Left renal cortex interstitium (tissue), 4 donors: ENCODE results near the gene BBLN. TPM values are rescaled to one million over a fixed set of nuclear protein-coding genes. Genes with fewer than 3 reads are reported as not detected.

Source experiments
- DNase-seq, 4 donors: peaks; one replicate each; pipeline ENCODE4 v3.0.0-alpha.2; 2013; ENCODE audit warnings: low read depth in 4 of 4, low spot score in 2 of 4, missing footprints in 1 of 4
- polyA plus RNA-seq, 4 donors: library from polyadenylated mRNA; unstranded; fragments of 120-200 nt; gene quantifications; one replicate each; pipeline ENCODE4 v1.2.1, GENCODE V29; 2013; ENCODE audit not compliant: insufficient read length in 4 of 4

Gene BBLN
- polyA plus RNA-seq, 4 donors = 35.1 to 69.6 (median 56.1) TPM

- DNase-seq = no peak
These were observed 47.1 kb downstream of the BBLN start for GRCh38 chr9:128206916-128207910.

GRCh38 chr9:128208386-128208785 is 48.3 kb downstream of the BBLN start:
- DNase-seq = no peak

GRCh38 chr9:128208946-128209669 is 49.0 kb downstream of the BBLN start:
- DNase-seq = no peak

- DNase-seq = no peak
These were observed 51.3 kb downstream of the BBLN start for GRCh38 chr9:128211186-128211980.

GRCh38 chr9:128211981-128212281 is 51.9 kb downstream of the BBLN start:
- no peak for DNase-seq

Other genes starting within 250 kb of the BBLN start
- 10 to 100 TPM; 10.4 to 17.2 (median 13.7) TPM for gene ST6GALNAC4, start 243.2 kb upstream of the BBLN start, polyA plus RNA-seq
- gene PIP5KL1, start 229.5 kb upstream of the BBLN start, polyA plus RNA-seq = 1 to 10 TPM; 1.1 to 2.8 (median 2.3) TPM
- gene DPM2, start 222.4 kb upstream of the BBLN start, polyA plus RNA-seq = 10 to 100 TPM; 35.4 to 42.3 (median 37.2) TPM
- gene EEIG1, start 179.3 kb upstream of the BBLN start, polyA plus RNA-seq = 10 to 100 TPM; 34.0 to 46.4 (median 38.3) TPM
- 10 to 100 TPM in 3 of 4 donors, 1 to 10 TPM in 1; 9.5 to 12.0 (median 10.6) TPM for gene NAIF1, start 92.9 kb upstream of the BBLN start, polyA plus RNA-seq
- gene SLC25A25, start 92.0 kb upstream of the BBLN start, polyA plus RNA-seq = 10 to 100 TPM; 12.7 to 15.8 (median 13.9) TPM
- 10 to 100 TPM; 36.7 to 71.6 (median 58.3) TPM for gene PTGES2, start 32.5 kb upstream of the BBLN start, polyA plus RNA-seq
- 1 to 10 TPM in 3 of 4 donors, under 1 TPM in 1; 0.29 to 1.8 (median 1.1) TPM for gene LCN2, start 10.8 kb upstream of the BBLN start, polyA plus RNA-seq
- 100 to 1,000 TPM; 101 to 163 (median 131) TPM for gene CIZ1, start 31.3 kb downstream of the BBLN start, polyA plus RNA-seq
- gene DNM1, start 43.1 kb downstream of the BBLN start, polyA plus RNA-seq = 100 to 1,000 TPM in 2 of 4 donors, 10 to 100 TPM in 2; 58.1 to 246 (median 139) TPM
- 100 to 1,000 TPM in 2 of 4 donors, 10 to 100 TPM in 2; 69.1 to 113 (median 87.1) TPM for gene GOLGA2, start 115.7 kb downstream of the BBLN start, polyA plus RNA-seq
- gene SWI5, start 116.0 kb downstream of the BBLN start, polyA plus RNA-seq = 10 to 100 TPM; 29.2 to 37.0 (median 33.2) TPM
- gene TRUB2, start 162.2 kb downstream of the BBLN start, polyA plus RNA-seq = 10 to 100 TPM; 38.3 to 41.3 (median 39.9) TPM
- gene COQ4, start 162.6 kb downstream of the BBLN start, polyA plus RNA-seq = 10 to 100 TPM; 52.6 to 95.2 (median 79.7) TPM
- gene SLC27A4, start 180.3 kb downstream of the BBLN start, polyA plus RNA-seq = 10 to 100 TPM; 15.9 to 24.9 (median 21.9) TPM
- 10 to 100 TPM; 52.6 to 71.2 (median 57.7) TPM for gene URM1, start 211.1 kb downstream of the BBLN start, polyA plus RNA-seq